ENCODE results near the gene ACTR2.

DNA sequence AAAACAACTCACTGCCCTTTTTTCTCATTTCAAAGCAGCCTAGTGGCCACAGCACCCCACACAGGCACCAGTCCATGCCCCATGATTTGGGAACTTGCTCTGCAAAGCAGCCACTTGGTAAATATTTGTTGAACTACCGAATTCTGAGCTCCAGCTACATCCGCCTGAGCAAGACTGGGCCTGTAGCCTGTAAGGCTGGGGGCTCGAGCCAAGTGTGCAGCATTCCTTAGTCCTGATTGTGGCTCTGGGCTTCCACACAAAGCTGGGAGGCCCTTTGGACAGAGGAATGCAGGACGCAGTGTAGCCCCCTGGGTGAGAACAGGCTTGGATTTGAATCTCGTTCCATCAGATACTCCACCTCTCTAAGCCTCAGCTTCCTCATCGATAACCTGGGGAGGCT is 88.4 kb downstream of the ACTR2 start:
- TF ChIP-seq, protein P1, sequence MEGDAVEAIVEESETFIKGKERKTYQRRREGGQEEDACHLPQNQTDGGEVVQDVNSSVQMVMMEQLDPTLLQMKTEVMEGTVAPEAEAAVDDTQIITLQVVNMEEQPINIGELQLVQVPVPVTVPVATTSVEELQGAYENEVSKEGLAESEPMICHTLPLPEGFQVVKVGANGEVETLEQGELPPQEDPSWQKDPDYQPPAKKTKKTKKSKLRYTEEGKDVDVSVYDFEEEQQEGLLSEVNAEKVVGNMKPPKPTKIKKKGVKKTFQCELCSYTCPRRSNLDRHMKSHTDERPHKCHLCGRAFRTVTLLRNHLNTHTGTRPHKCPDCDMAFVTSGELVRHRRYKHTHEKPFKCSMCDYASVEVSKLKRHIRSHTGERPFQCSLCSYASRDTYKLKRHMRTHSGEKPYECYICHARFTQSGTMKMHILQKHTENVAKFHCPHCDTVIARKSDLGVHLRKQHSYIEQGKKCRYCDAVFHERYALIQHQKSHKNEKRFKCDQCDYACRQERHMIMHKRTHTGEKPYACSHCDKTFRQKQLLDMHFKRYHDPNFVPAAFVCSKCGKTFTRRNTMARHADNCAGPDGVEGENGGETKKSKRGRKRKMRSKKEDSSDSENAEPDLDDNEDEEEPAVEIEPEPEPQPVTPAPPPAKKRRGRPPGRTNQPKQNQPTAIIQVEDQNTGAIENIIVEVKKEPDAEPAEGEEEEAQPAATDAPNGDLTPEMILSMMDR (IDR thresholded peaks at IDR 0.05): no peak
- TF ChIP-seq POLR2A (IDR thresholded peaks at IDR 0.05): no peak

Data from tibial nerve (tissue), 3 donors.